NCI-H82 treated with DMSO at 0.1 percent for 48 hours (cell line): ENCODE results near the gene NIPAL3.

Source experiments
- DNase-seq: peaks from one replicate; lab custom pipeline; 2025; ENCODE audit not compliant: unreplicated experiment; lab: John Stamatoyannopoulos, UW

The NIPAL3 gene

GRCh38 chr1:24390924-24391782 lies 24.4 kb upstream of the NIPAL3 start:
- peak; percentile 71 for DNase-seq

- peak; percentile 84 for DNase-seq
These were observed 23.6 kb upstream of the NIPAL3 start for GRCh38 chr1:24391882-24392603.

GRCh38 chr1:24392604-24392946 lies 23.0 kb upstream of the NIPAL3 start:
- DNase-seq = no peak

- no peak for DNase-seq
These were observed 22.5 kb upstream of the NIPAL3 start for GRCh38 chr1:24392982-24393650.

- DNase-seq = no peak
These were observed 21.7 kb upstream of the NIPAL3 start for GRCh38 chr1:24393892-24394291.

- DNase-seq = no peak
These were observed 15.5 kb upstream of the NIPAL3 start for GRCh38 chr1:24400065-24400464.

GRCh38 chr1:24403806-24404205 lies 11.8 kb upstream of the NIPAL3 start:
- no peak for DNase-seq

- DNase-seq = no peak
These were observed 8.8 kb upstream of the NIPAL3 start for GRCh38 chr1:24406788-24407187.

- no peak for DNase-seq
These were observed 6.1 kb upstream of the NIPAL3 start for GRCh38 chr1:24409535-24409934.

GRCh38 chr1:24410750-24411149 lies 4.9 kb upstream of the NIPAL3 start:
- DNase-seq = no peak

GRCh38 chr1:24411963-24412362 lies 3.6 kb upstream of the NIPAL3 start:
- DNase-seq = no peak

GRCh38 chr1:24412408-24412807 lies 3.2 kb upstream of the NIPAL3 start:
- no peak for DNase-seq

GRCh38 chr1:24413350-24414163 lies 2.0 kb upstream of the NIPAL3 start, which contains the start of gene STPG1:
TSS of gene STPG1 (minus strand) at chr1:24413782. CDS start at chr1:24401388, 12,394 bp downstream.
- DNase-seq = peak; percentile 86

- DNase-seq = no peak
These were observed 748 bp upstream of the NIPAL3 start for GRCh38 chr1:24414775-24415333.

GRCh38 chr1:24415910-24416665 lies 486 bp downstream of the NIPAL3 start:
- no peak for DNase-seq

- no peak for DNase-seq
These were observed 1.2 kb downstream of the NIPAL3 start for GRCh38 chr1:24416666-24417391.

- no peak for DNase-seq
These were observed 2.1 kb downstream of the NIPAL3 start for GRCh38 chr1:24417681-24418080.

GRCh38 chr1:24418898-24419628 lies 3.5 kb downstream of the NIPAL3 start:
- no peak for DNase-seq

GRCh38 chr1:24420547-24420946 lies 4.9 kb downstream of the NIPAL3 start:
- DNase-seq = no peak
